ENCODE data around the gene TMF1. TPM values are rescaled to one million over a fixed set of nuclear protein-coding genes. Genes with fewer than 3 reads are reported as not detected.

TMF1 gene
- total RNA-seq, 1 experiment from 2014 or later: 14.2 TPM

DNA sequence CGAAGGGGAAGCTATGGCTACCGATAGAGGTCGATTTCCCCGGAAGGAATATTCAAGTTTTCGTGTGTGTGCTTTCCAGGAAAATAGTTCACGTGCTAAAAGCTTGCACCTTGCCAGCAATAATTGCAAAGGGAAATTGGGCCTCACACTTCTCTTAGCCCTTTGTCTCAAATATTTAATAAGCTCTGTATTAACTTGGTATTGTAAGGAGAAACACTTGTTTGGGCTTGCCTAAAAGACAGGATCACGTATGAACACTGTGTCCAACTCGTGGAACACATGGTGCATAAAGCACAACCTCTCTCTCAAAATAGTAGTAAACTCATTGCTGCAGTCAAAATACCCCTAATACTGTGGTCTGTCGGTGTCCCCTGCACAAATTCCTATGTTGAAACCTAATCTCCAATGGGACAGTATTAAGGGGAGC lies 352 bp upstream of the TMF1 start:
- Histone ChIP-seq H3K9me3 (ENCODE audit: low read depth, low read length, poor library complexity, severe bottlenecking) (no peaks in the 10 kb centered on the region), H3K4me1 (ENCODE audit: insufficient read depth, low read length, poor library complexity, severe bottlenecking) (no peaks in the 10 kb centered on the region), H3K27me3 (replicated peaks; ENCODE audit: insufficient read depth, low read depth, low read length, poor library complexity) (no peaks in the 10 kb centered on the region), H3K27ac (ENCODE audit: low read depth, low read length, poor library complexity, severe bottlenecking) (peak overlapping the region; percentile 84), H3K36me3 (ENCODE audit: insufficient read depth, low read length, poor library complexity, severe bottlenecking) (peaks cover 21% of the 10 kb centered on the region), H3K4me3 (ENCODE audit: low read depth, low read length, poor library complexity, severe bottlenecking) (peak overlapping the region; percentile 92)
- CTCF ChIA-PET: no interaction called here
- no peak for DNase-seq (ENCODE audit: low spot score)
- no peak for TF ChIP-seq EZH2 (IDR thresholded peaks at IDR 0.05; ENCODE audit: borderline replicate concordance, low read depth, low read length, poor library complexity, severe bottlenecking)
- TF ChIP-seq, protein P1, sequence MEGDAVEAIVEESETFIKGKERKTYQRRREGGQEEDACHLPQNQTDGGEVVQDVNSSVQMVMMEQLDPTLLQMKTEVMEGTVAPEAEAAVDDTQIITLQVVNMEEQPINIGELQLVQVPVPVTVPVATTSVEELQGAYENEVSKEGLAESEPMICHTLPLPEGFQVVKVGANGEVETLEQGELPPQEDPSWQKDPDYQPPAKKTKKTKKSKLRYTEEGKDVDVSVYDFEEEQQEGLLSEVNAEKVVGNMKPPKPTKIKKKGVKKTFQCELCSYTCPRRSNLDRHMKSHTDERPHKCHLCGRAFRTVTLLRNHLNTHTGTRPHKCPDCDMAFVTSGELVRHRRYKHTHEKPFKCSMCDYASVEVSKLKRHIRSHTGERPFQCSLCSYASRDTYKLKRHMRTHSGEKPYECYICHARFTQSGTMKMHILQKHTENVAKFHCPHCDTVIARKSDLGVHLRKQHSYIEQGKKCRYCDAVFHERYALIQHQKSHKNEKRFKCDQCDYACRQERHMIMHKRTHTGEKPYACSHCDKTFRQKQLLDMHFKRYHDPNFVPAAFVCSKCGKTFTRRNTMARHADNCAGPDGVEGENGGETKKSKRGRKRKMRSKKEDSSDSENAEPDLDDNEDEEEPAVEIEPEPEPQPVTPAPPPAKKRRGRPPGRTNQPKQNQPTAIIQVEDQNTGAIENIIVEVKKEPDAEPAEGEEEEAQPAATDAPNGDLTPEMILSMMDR (conservative IDR thresholded peaks at IDR 0.05; ENCODE audit: low read depth, low read length): no peak
- POLR2A ChIA-PET (ENCODE audit: low non-redundant PET): no interaction called here
- intact Hi-C loops (cut with micrococcal nuclease; ENCODE audit: unreplicated experiment): no loop called here
- BruUV-seq (replicated peaks): no TSS peak

DNA sequence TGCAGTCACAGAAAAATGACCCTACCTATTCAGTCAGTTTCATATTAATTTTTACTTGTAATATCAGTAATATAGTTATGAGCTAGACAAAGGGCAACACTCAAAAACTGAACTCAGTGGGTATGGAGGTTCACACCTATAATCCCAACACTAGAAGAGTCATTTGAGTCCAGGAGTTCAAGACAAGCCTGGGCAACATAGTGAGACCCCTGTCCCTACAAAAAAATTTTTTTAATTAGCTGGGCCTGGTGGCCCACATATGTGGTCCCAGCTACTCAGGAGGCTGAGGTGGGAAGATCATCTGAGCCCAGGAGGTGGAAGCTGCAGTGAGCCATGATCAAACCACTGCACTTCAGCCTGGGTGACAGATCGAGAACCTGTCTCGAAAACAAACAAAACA lies 3.1 kb downstream of the TMF1 start:
- intact Hi-C loops (cut with micrococcal nuclease; ENCODE audit: unreplicated experiment): no loop called here
- no peak for TF ChIP-seq EZH2 (IDR thresholded peaks at IDR 0.05; ENCODE audit: borderline replicate concordance, low read depth, low read length, poor library complexity, severe bottlenecking)
- TF ChIP-seq, protein P1 (conservative IDR thresholded peaks at IDR 0.05; ENCODE audit: low read depth, low read length): no peak
- Histone ChIP-seq H3K9me3 (ENCODE audit: low read depth, low read length, poor library complexity, severe bottlenecking) (no peaks in the 10 kb centered on the region), H3K27ac (ENCODE audit: low read depth, low read length, poor library complexity, severe bottlenecking) (no peak overlapping the region), H3K4me1 (ENCODE audit: insufficient read depth, low read length, poor library complexity, severe bottlenecking) (no peaks in the 10 kb centered on the region), H3K4me3 (ENCODE audit: low read depth, low read length, poor library complexity, severe bottlenecking) (no peak overlapping the region), H3K36me3 (ENCODE audit: insufficient read depth, low read length, poor library complexity, severe bottlenecking) (peaks cover 10% of the 10 kb centered on the region), H3K27me3 (replicated peaks; ENCODE audit: insufficient read depth, low read depth, low read length, poor library complexity) (no peaks in the 10 kb centered on the region)
- POLR2A ChIA-PET (ENCODE audit: low non-redundant PET): no interaction called here
- CTCF ChIA-PET: no interaction called here
- DNase-seq (ENCODE audit: low spot score): no peak
- BruUV-seq (replicated peaks): no TSS peak

DNA sequence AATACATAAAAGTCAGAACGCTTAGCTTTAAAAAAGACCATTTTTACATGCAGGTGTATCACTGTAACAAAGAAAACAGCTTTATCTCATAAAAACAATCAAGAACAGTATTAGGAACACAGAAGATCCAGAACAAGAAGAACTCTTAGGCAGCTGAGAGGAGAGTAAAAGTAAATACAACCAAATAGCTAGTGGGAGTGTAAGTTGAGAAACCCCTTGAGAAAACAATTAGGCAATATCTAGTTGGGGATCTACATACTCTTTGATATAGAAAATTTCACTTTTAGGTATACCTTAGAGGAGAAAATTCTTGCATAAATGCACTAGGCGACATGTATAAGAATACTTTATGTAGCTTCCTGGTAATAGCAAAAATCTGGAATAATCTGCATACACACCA lies 7.5 kb downstream of the TMF1 start:
- H3K4me3 ChIP-seq (ENCODE audit: low read depth, low read length, poor library complexity, severe bottlenecking): no peak overlapping the region
- intact Hi-C loops (cut with micrococcal nuclease; ENCODE audit: unreplicated experiment): no loop called here
- POLR2A ChIA-PET (ENCODE audit: low non-redundant PET): no interaction called here
- TF ChIP-seq EZH2 (IDR thresholded peaks at IDR 0.05; ENCODE audit: borderline replicate concordance, low read depth, low read length, poor library complexity, severe bottlenecking): no peak
- TF ChIP-seq, protein P1 (conservative IDR thresholded peaks at IDR 0.05; ENCODE audit: low read depth, low read length): no peak
- CTCF ChIA-PET: no interaction called here
- no peak for DNase-seq (ENCODE audit: low spot score)
- BruUV-seq (replicated peaks): no TSS peak
- H3K27me3 ChIP-seq (replicated peaks; ENCODE audit: insufficient read depth, low read depth, low read length, poor library complexity): no peaks in the 10 kb centered on the region
- no peak overlapping the region for H3K27ac ChIP-seq (ENCODE audit: low read depth, low read length, poor library complexity, severe bottlenecking)
- H3K9me3 ChIP-seq (ENCODE audit: low read depth, low read length, poor library complexity, severe bottlenecking): no peaks in the 10 kb centered on the region
- no peaks in the 10 kb centered on the region for H3K4me1 ChIP-seq (ENCODE audit: insufficient read depth, low read length, poor library complexity, severe bottlenecking)
- peaks cover 12% of the 10 kb centered on the region for H3K36me3 ChIP-seq (ENCODE audit: insufficient read depth, low read length, poor library complexity, severe bottlenecking)

All from A673 (cell line).